NCI-H82 treated with DMSO at 0.1 percent for 48 hours (cell line): ENCODE measurements around the gene TBATA.

Experiments
- DNase-seq: peaks from one replicate; lab custom pipeline; 2025; ENCODE audit not compliant: unreplicated experiment; lab: John Stamatoyannopoulos, UW

The TBATA gene

GRCh38 chr10:70763567-70763966 lies 21.6 kb downstream of the TBATA start:
- no peak for DNase-seq

- DNase-seq, result no peak
Observed at GRCh38 chr10:70762441-70763175, 22.6 kb downstream of the TBATA start.

GRCh38 chr10:70761727-70762350 lies 23.3 kb downstream of the TBATA start:
- DNase-seq, result no peak

GRCh38 chr10:70761031-70761601 lies 24.1 kb downstream of the TBATA start:
- DNase-seq, result no peak

- DNase-seq, result no peak
Observed at GRCh38 chr10:70760271-70760787, 24.8 kb downstream of the TBATA start.

GRCh38 chr10:70759781-70760180 lies 25.4 kb downstream of the TBATA start:
- DNase-seq, result no peak

- peak; percentile 30 for DNase-seq
Observed at GRCh38 chr10:70758757-70759514, 26.2 kb downstream of the TBATA start.

- no peak for DNase-seq
Observed at GRCh38 chr10:70757856-70758255, 27.3 kb downstream of the TBATA start.

GRCh38 chr10:70756700-70757360 lies 28.3 kb downstream of the TBATA start:
- DNase-seq, result no peak

- DNase-seq, result no peak
Observed at GRCh38 chr10:70753841-70754621, 31.1 kb downstream of the TBATA start.

- DNase-seq, result no peak
Observed at GRCh38 chr10:70753026-70753663, 32.0 kb downstream of the TBATA start.

- DNase-seq, result no peak
Observed at GRCh38 chr10:70752571-70752970, 32.6 kb downstream of the TBATA start.

- no peak for DNase-seq
Observed at GRCh38 chr10:70751991-70752390, 33.2 kb downstream of the TBATA start.

GRCh38 chr10:70751356-70751755 lies 33.8 kb downstream of the TBATA start:
- no peak for DNase-seq

GRCh38 chr10:70750156-70750703 lies 34.9 kb downstream of the TBATA start:
- DNase-seq, result no peak

- DNase-seq, result no peak
Observed at GRCh38 chr10:70749756-70750155, 35.4 kb downstream of the TBATA start.

GRCh38 chr10:70748801-70749573 lies 36.2 kb downstream of the TBATA start:
- no peak for DNase-seq

- no peak for DNase-seq
Observed at GRCh38 chr10:70748305-70748704, 36.9 kb downstream of the TBATA start.
